ENCODE results near the gene RAB5B. TPM values are rescaled to one million over a fixed set of nuclear protein-coding genes. Genes with fewer than 3 reads are reported as not detected.

The RAB5B gene
- total and polyA plus RNA-seq, 4 experiments from 2014 or later = 67.5 to 112 (median 93.3) TPM

GRCh38 chr12:55929306-55929791 is 44.5 kb upstream of the RAB5B start:
- intact Hi-C loops (cut with micrococcal nuclease) = loop anchor here (1.0 to 5.0 kb wide), 4 partner anchors 44 to 188 kb away; partner anchors contain the start of genes PA2G4, RPL41, RPS26 and ZC3H10
- H3K9me3 Mint-ChIP-seq = peaks cover 0 to 6% (median 0%) of the 10 kb centered on the region in 8 donors

DNA sequence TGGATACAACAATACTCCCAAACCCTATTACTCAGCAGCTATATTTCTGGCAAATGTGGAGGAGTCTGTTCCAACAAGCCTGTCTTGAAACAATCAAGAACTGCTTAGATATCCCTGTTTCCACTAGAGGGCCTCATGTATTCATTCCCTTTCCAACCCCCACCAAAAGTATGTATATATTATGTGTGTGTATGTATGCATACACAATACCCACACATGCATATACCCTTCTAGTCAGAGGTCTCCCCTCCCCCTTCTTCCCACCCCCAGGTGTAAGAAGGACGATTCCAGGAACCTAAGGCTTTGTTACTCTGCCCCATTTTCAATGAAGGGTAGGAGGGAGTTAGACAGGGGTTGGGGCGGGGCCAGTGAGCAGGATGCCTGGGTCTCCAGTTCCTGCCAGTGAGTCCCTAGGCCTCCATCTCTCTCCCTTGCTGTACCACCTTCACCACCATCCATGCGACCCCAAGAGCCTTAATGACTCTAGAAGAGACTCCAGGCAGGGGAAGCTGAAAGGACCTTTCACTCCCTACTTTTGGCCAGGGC is 43.0 kb upstream of the RAB5B start, which contains the start of gene DGKA:
Gene DGKA, plus strand, starts transcription at position 392 of the 546 bp plus-strand sequence. CDS start 5,342 bp downstream, outside the sequence.
- peak; percentile 71 to 82 (median 76) for DNase-seq
- Histone ChIP-seq H3K36me3 (ENCODE audit: insufficient read depth, low read length) (peaks cover 8% of the 10 kb centered on the region), H3K9me3 (ENCODE audit: control insufficient read depth in 1 of 2, low read length in 2 of 2) (no peaks in the 10 kb centered on the region), H3K27ac (ENCODE audit: low read depth, low read length) (peak within 1 kb of the TSS; percentile 88), H3K4me3 (ENCODE audit: low read length in 2 of 2) (peak within 1 kb of the TSS; percentile 79 to 87), H3K27me3 (ENCODE audit: insufficient read depth, low read length) (no peaks in the 10 kb centered on the region), H3K4me1 (ENCODE audit: insufficient read depth, low read length) (peaks cover 64% of the 10 kb centered on the region)
- H3K9me3 Mint-ChIP-seq = peaks cover 0 to 6% (median 0%) of the 10 kb centered on the region in 8 donors
- ChIA-PET CTCF (ENCODE audit: partially characterized antibody) (interaction anchor here (0.6 to 3.1 kb wide), 12 partner anchors 9 to 193 kb away, joined by 3 to 45 read pairs (median 6); partner anchors contain the start of genes ORMDL2, RAB5B and SARNP), POLR2A (ENCODE audit: partially characterized antibody) (interaction anchor here (0.5 to 47.8 kb wide), 27 partner anchors 5 to 1823 kb away, joined by 3 to 1214 read pairs (median 5); partner anchors contain the start of genes BLOC1S1, CD63, CNPY2 and DGKA)
- peaks cover 37 to 90% (median 51%) of the 10 kb centered on the region in 4 donors for H3K4me1 Mint-ChIP-seq
- H3K36me3 Mint-ChIP-seq = peaks cover 35 to 65% of the 10 kb centered on the region in 2 donors
- intact Hi-C loops (cut with micrococcal nuclease) = loop anchor here (1.0 kb wide), 2 partner anchors 9 to 113 kb away; partner anchors contain the start of gene ORMDL2
- H3K27me3 Mint-ChIP-seq = no peaks in the 10 kb centered on the region
- H3K27ac Mint-ChIP-seq = peak within 1 kb of the TSS; percentile 92 to 98 (median 96)
- peak within 1 kb of the TSS; percentile 97 to 100 (median 99) for H3K4me3 Mint-ChIP-seq

More at GRCh38 chr12:55929306-55929791, 44.5 kb upstream of the RAB5B start:
- ChIA-PET POLR2A (ENCODE audit: partially characterized antibody) (interaction anchor here (0.6 to 47.8 kb wide), 24 partner anchors 3 to 1823 kb away, joined by 3 to 1214 read pairs (median 4); partner anchors contain the start of genes BLOC1S1, CD63, CDK4 and CNPY2), CTCF (ENCODE audit: partially characterized antibody) (interaction anchor here (0.9 to 5.4 kb wide), 10 partner anchors 8 to 191 kb away, joined by 3 to 107 read pairs (median 7); no protein-coding TSS in a partner anchor)
- H3K36me3 ChIP-seq (ENCODE audit: insufficient read depth, low read length) = peaks cover 8% of the 10 kb centered on the region
- no peaks in the 10 kb centered on the region for H3K27me3 ChIP-seq (ENCODE audit: insufficient read depth, low read length)
- peaks cover 23 to 55% of the 10 kb centered on the region in 2 donors for H3K36me3 Mint-ChIP-seq
- H3K27ac Mint-ChIP-seq = peak overlapping the region; percentile 92 to 98 (median 96)
- H3K27ac ChIP-seq (ENCODE audit: low read depth, low read length) = peak overlapping the region; percentile 88
- no peaks in the 10 kb centered on the region for H3K9me3 ChIP-seq (ENCODE audit: control insufficient read depth in 1 of 2, low read length in 2 of 2)
- DNase-seq = peak; percentile 93 to 95 (median 94)
- no peaks in the 10 kb centered on the region for H3K27me3 Mint-ChIP-seq
- H3K4me1 ChIP-seq (ENCODE audit: insufficient read depth, low read length) = peaks cover 61% of the 10 kb centered on the region
- peak overlapping the region; percentile 63 to 64 for H3K4me3 ChIP-seq (ENCODE audit: low read length in 2 of 2)
- peaks cover 37 to 86% (median 50%) of the 10 kb centered on the region in 4 donors for H3K4me1 Mint-ChIP-seq
- peak overlapping the region; percentile 97 to 100 (median 99) for H3K4me3 Mint-ChIP-seq

GRCh38 chr12:55931317-55931779 is 42.5 kb upstream of the RAB5B start:
- Histone ChIP-seq H3K36me3 (ENCODE audit: insufficient read depth, low read length) (peaks cover 12% of the 10 kb centered on the region), H3K27ac (ENCODE audit: low read depth, low read length) (peak overlapping the region; percentile 88), H3K4me3 (ENCODE audit: low read length in 2 of 2) (peak overlapping the region; percentile 79 to 87), H3K9me3 (ENCODE audit: control insufficient read depth in 1 of 2, low read length in 2 of 2) (no peaks in the 10 kb centered on the region), H3K27me3 (ENCODE audit: insufficient read depth, low read length) (no peaks in the 10 kb centered on the region), H3K4me1 (ENCODE audit: insufficient read depth, low read length) (peaks cover 64% of the 10 kb centered on the region)
- ChIA-PET CTCF (ENCODE audit: partially characterized antibody) (interaction anchor here (0.8 to 3.1 kb wide), 5 partner anchors 8 to 193 kb away, joined by 3 to 45 read pairs (median 4); partner anchors contain the start of genes ORMDL2 and SARNP), POLR2A (ENCODE audit: partially characterized antibody) (interaction anchor here (0.8 to 47.8 kb wide), 15 partner anchors 5 to 1823 kb away, joined by 3 to 1214 read pairs (median 5); partner anchors contain the start of genes DGKA, DNAJC14, GDF11 and MYL6B)
- H3K27ac Mint-ChIP-seq = peak overlapping the region; percentile 92 to 98 (median 96)
- no peak for DNase-seq
- H3K27me3 Mint-ChIP-seq = no peaks in the 10 kb centered on the region
- peaks cover 36 to 90% (median 50%) of the 10 kb centered on the region in 4 donors for H3K4me1 Mint-ChIP-seq
- intact Hi-C loops (cut with micrococcal nuclease) = no loop called here
- H3K9me3 Mint-ChIP-seq = peaks cover 0 to 6% (median 0%) of the 10 kb centered on the region in 8 donors
- peak overlapping the region; percentile 97 to 100 (median 99) for H3K4me3 Mint-ChIP-seq
- H3K36me3 Mint-ChIP-seq = peaks cover 39 to 67% of the 10 kb centered on the region in 2 donors

GRCh38 chr12:55931780-55932550 is 41.9 kb upstream of the RAB5B start:
- H3K4me1 ChIP-seq (ENCODE audit: insufficient read depth, low read length) = peaks cover 66% of the 10 kb centered on the region
- ChIA-PET POLR2A (ENCODE audit: partially characterized antibody) (interaction anchor here (1.0 to 47.8 kb wide), 12 partner anchors 6 to 1822 kb away, joined by 3 to 1214 read pairs (median 70); partner anchors contain the start of genes DGKA, DNAJC14, GDF11 and MYL6B), CTCF (ENCODE audit: partially characterized antibody) (interaction anchor here (0.6 to 3.1 kb wide), 6 partner anchors 8 to 193 kb away, joined by 3 to 45 read pairs (median 4); partner anchors contain the start of genes ORMDL2 and SARNP)
- H3K27me3 ChIP-seq (ENCODE audit: insufficient read depth, low read length) = no peaks in the 10 kb centered on the region
- no peak for DNase-seq
- Mint-ChIP-seq H3K4me3 (peak overlapping the region; percentile 97 to 100 (median 99)), H3K36me3 (peaks cover 43 to 71% of the 10 kb centered on the region in 2 donors), H3K27ac (peak overlapping the region; percentile 93 to 99 (median 97)), H3K4me1 (peaks cover 40 to 90% (median 52%) of the 10 kb centered on the region in 4 donors), H3K27me3 (no peaks in the 10 kb centered on the region), H3K9me3 (peaks cover 0 to 5% (median 0%) of the 10 kb centered on the region in 8 donors)
- intact Hi-C loops (cut with micrococcal nuclease) = no loop called here
- peaks cover 19% of the 10 kb centered on the region for H3K36me3 ChIP-seq (ENCODE audit: insufficient read depth, low read length)
- H3K9me3 ChIP-seq (ENCODE audit: control insufficient read depth in 1 of 2, low read length in 2 of 2) = no peaks in the 10 kb centered on the region
- peak overlapping the region; percentile 87 to 95 for H3K4me3 ChIP-seq (ENCODE audit: low read length in 2 of 2)
- H3K27ac ChIP-seq (ENCODE audit: low read depth, low read length) = peak overlapping the region; percentile 88

DNA sequence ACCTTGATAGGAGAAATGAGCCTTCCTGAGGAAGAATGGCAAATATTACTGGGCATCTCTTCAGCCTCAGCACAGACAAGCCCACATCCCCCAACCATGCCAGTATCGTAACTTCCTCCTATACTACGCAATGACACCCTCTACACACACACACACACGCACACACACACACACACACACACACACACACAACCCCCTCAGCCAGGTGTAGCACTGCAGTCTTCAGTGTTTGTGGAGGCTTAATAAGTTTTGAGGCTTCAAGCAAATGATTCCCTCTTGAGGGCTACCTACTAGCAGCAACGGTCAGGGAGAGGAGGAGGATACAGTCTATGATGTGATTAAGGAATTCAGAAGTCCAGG is 41.3 kb upstream of the RAB5B start:
- H3K4me1 Mint-ChIP-seq = peaks cover 46 to 90% (median 56%) of the 10 kb centered on the region in 4 donors
- peak overlapping the region; percentile 97 to 100 (median 99) for H3K4me3 Mint-ChIP-seq
- POLR2A ChIA-PET (ENCODE audit: partially characterized antibody) = interaction anchor here (1.0 to 47.8 kb wide), 18 partner anchors 7 to 1822 kb away, joined by 3 to 1214 read pairs (median 6); partner anchors contain the start of genes DGKA, DNAJC14, ESYT1 and GDF11
- peaks cover 0 to 3% (median 0%) of the 10 kb centered on the region in 8 donors for H3K9me3 Mint-ChIP-seq
- Histone ChIP-seq H3K4me3 (ENCODE audit: low read length in 2 of 2) (peak overlapping the region; percentile 87 to 95), H3K9me3 (ENCODE audit: control insufficient read depth in 1 of 2, low read length in 2 of 2) (no peaks in the 10 kb centered on the region), H3K4me1 (ENCODE audit: insufficient read depth, low read length) (peaks cover 72% of the 10 kb centered on the region), H3K27ac (ENCODE audit: low read depth, low read length) (peak overlapping the region; percentile 88), H3K27me3 (ENCODE audit: insufficient read depth, low read length) (no peaks in the 10 kb centered on the region), H3K36me3 (ENCODE audit: insufficient read depth, low read length) (peaks cover 24% of the 10 kb centered on the region)
- no peaks in the 10 kb centered on the region for H3K27me3 Mint-ChIP-seq
- peak overlapping the region; percentile 93 to 99 (median 95) for H3K27ac Mint-ChIP-seq
- peaks cover 48 to 71% of the 10 kb centered on the region in 2 donors for H3K36me3 Mint-ChIP-seq
- peak; percentile 60 to 80 (median 61) for DNase-seq
- intact Hi-C loops (cut with micrococcal nuclease) = no loop called here
- CTCF ChIA-PET (ENCODE audit: partially characterized antibody) = interaction anchor here (0.6 to 3.1 kb wide), 6 partner anchors 7 to 139 kb away, joined by 3 to 45 read pairs (median 4); no protein-coding TSS in a partner anchor

DNA sequence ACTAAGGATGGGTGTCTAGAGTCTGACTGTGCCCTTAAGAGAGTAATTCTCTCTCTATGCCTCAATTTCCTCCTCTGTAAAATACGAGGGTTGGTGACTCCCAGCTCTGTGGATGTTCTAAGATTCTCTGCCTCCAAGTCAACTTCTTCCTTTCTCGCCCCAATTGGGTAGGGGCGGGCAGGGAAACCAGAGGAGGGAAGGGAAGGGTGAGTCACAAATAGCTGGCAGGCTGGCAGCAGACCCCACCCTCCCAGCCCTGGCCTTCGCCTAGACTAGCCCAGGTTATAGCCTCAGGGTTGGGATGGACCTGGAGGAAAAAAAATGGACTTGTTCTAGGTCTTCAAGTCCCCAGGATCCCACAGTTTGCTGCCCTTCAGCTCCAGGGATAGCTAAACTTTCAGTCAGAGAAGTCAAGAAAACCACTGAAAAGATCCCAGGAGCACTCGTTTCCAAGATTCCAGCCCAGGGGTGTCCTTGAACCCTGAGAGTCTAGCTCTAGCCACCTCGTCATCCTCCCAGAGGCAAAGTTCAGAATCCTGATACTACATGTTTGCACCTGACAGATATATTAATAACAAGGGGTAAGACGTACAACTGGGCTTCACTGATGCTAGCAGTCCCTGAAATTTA is 40.6 kb upstream of the RAB5B start:
- Histone ChIP-seq H3K27ac (ENCODE audit: low read depth, low read length) (peak overlapping the region; percentile 88), H3K9me3 (ENCODE audit: control insufficient read depth in 1 of 2, low read length in 2 of 2) (no peaks in the 10 kb centered on the region), H3K27me3 (ENCODE audit: insufficient read depth, low read length) (no peaks in the 10 kb centered on the region), H3K4me3 (ENCODE audit: low read length in 2 of 2) (peak overlapping the region; percentile 87 to 95), H3K36me3 (ENCODE audit: insufficient read depth, low read length) (peaks cover 31% of the 10 kb centered on the region), H3K4me1 (ENCODE audit: insufficient read depth, low read length) (peaks cover 79% of the 10 kb centered on the region)
- H3K27ac Mint-ChIP-seq = peak overlapping the region; percentile 80 to 99 (median 95)
- H3K27me3 Mint-ChIP-seq = no peaks in the 10 kb centered on the region
- ChIA-PET CTCF (ENCODE audit: partially characterized antibody) (interaction anchor here (0.8 to 3.0 kb wide), 8 partner anchors 9 to 113 kb away, joined by 3 to 14 read pairs (median 6); partner anchors contain the start of gene DNAJC14), POLR2A (ENCODE audit: partially characterized antibody) (interaction anchor here (0.9 to 47.8 kb wide), 14 partner anchors 7 to 288 kb away, joined by 3 to 1214 read pairs (median 7); partner anchors contain the start of genes DGKA, DNAJC14, ESYT1 and GDF11)
- peaks cover 0 to 3% (median 0%) of the 10 kb centered on the region in 8 donors for H3K9me3 Mint-ChIP-seq
- intact Hi-C loops (cut with micrococcal nuclease) = no loop called here
- peaks cover 51 to 92% (median 63%) of the 10 kb centered on the region in 4 donors for H3K4me1 Mint-ChIP-seq
- H3K36me3 Mint-ChIP-seq = peaks cover 56 to 75% of the 10 kb centered on the region in 2 donors
- H3K4me3 Mint-ChIP-seq = peak overlapping the region; percentile 97 to 100 (median 99)
- peak in 1 of 5 donors; percentile 62 for DNase-seq

All from CD4-positive, alpha-beta memory T cell (primary cell).